HL-60 (cell line): ENCODE data around the gene UTS2B.

Experiments used
- DNase-seq, 2 experiments: peaks; one replicate each; pipeline ENCODE4 v3.0.0-alpha.2; 2010 to 2020; ENCODE audit warnings: low read depth in 1 of 2, low spot score in 1 of 2
- H3K27ac ChIP-seq: fragments of 250-450 bp; sonication (Bioruptor Pico); replicated peaks from 2 replicates; pipeline ENCODE4 v1.5.1; 2020; ENCODE audit warnings: mild to moderate bottlenecking, moderate library complexity
- H3K27me3 ChIP-seq: fragments of 250-450 bp; sonication (Bioruptor Pico); 2 replicates; pipeline ENCODE4 v1.5.1; 2021; ENCODE audit warnings: mild to moderate bottlenecking, moderate library complexity; ENCODE audit not compliant: insufficient read depth, poor library complexity, severe bottlenecking
- H3K4me3 ChIP-seq: replicated peaks from 2 replicates; pipeline ENCODE4 v1.5.1; 2011; ENCODE audit warnings: mild to moderate bottlenecking, control low read depth, low read length; ENCODE audit not compliant: insufficient read depth
- CTCF ChIP-seq: IDR thresholded peaks from one replicate; pipeline ENCODE4 v1.5.1; 2011; ENCODE audit warnings: low read length, control low read depth, inconsistent platforms; ENCODE audit not compliant: insufficient read depth
- GABPA ChIP-seq: IDR thresholded peaks from 2 replicates; pipeline ENCODE4 v1.6.1; 2012; ENCODE audit warnings: low read depth
- POLR2AphosphoS5 ChIP-seq: IDR thresholded peaks from 2 replicates; pipeline ENCODE4 v1.6.1; 2012; ENCODE audit warnings: low read depth
- REST ChIP-seq: IDR thresholded peaks from 2 replicates; pipeline ENCODE4 v1.6.1; 2012; ENCODE audit warnings: low read depth; ENCODE audit not compliant: insufficient replicate concordance
- SPI1 ChIP-seq: IDR thresholded peaks from 2 replicates; pipeline ENCODE4 v1.6.1; 2012; ENCODE audit warnings: low read depth, mild to moderate bottlenecking, borderline replicate concordance

The UTS2B gene

GRCh38 chr3:191358929-191359328 lies 28.6 kb upstream of the UTS2B start:
- TF ChIP-seq CTCF (no peak), SPI1 (no peak), GABPA (no peak), POLR2AphosphoS5 (no peak), REST (no peak)

GRCh38 chr3:191357909-191358308 lies 27.6 kb upstream of the UTS2B start:
- Histone ChIP-seq H3K27ac (no peak overlapping the region), H3K4me3 (no peak overlapping the region), H3K27me3 (no peaks in the 10 kb centered on the region)
- DNase-seq, result no peak
- TF ChIP-seq SPI1 (no peak), POLR2AphosphoS5 (no peak), GABPA (no peak), REST (no peak), CTCF (no peak)

More at GRCh38 chr3:191358929-191359328, 28.6 kb upstream of the UTS2B start:
- H3K27me3 ChIP-seq, result no peaks in the 10 kb centered on the region
- H3K4me3 ChIP-seq, result no peak overlapping the region
- no peak for DNase-seq
- no peak overlapping the region for H3K27ac ChIP-seq

- TF ChIP-seq POLR2AphosphoS5, result no peak
- TF ChIP-seq REST, result no peak
- TF ChIP-seq GABPA, result no peak
- no peak for TF ChIP-seq SPI1
- no peak for TF ChIP-seq CTCF
- H3K27ac ChIP-seq, result no peak overlapping the region
- DNase-seq, result no peak
Measured at GRCh38 chr3:191356631-191357439, 26.5 kb upstream of the UTS2B start.

More at GRCh38 chr3:191356631-191357439, 26.5 kb upstream of the UTS2B start:
- Histone ChIP-seq H3K27me3 (no peaks in the 10 kb centered on the region), H3K4me3 (no peak overlapping the region)
